Neuronal stem cell (in vitro differentiated cells): ENCODE data around the gene PARD6G.
"Not testable (repeated sequence)": the region's sequence is repeated elsewhere in the genome, so short reads cannot be mapped to it uniquely, and the experiment has no call there.

Source experiments
- DNase-seq: peaks from one replicate; pipeline ENCODE4 v3.0.0-alpha.2; 2013; ENCODE audit warnings: low spot score
- H2AFZ ChIP-seq: one replicate; pipeline ENCODE4 v1.6.1; 2013; ENCODE audit warnings: mild to moderate bottlenecking, low read length, inconsistent platforms
- H2AK5ac ChIP-seq: 2 replicates; pipeline ENCODE4 v1.6.1; 2013; ENCODE audit warnings: low read depth, mild to moderate bottlenecking, inconsistent platforms, low read length, moderate library complexity, mixed read lengths
- H2BK120ac ChIP-seq: 2 replicates; pipeline ENCODE4 v1.6.1; 2013; ENCODE audit warnings: low read depth, mild to moderate bottlenecking, inconsistent platforms, low read length, moderate library complexity, mixed read lengths
- H2BK12ac ChIP-seq: one replicate; pipeline ENCODE4 v1.6.1; 2013; ENCODE audit warnings: low read length, inconsistent platforms
- H2BK15ac ChIP-seq: 2 replicates; pipeline ENCODE4 v1.6.1; 2013; ENCODE audit warnings: mild to moderate bottlenecking, low read length, inconsistent platforms, mixed read lengths
- H2BK5ac ChIP-seq: one replicate; pipeline ENCODE4 v1.6.1; 2013; ENCODE audit warnings: inconsistent platforms, mild to moderate bottlenecking, low read length, moderate library complexity
- H3K14ac ChIP-seq: one replicate; pipeline ENCODE4 v1.6.1; 2013; ENCODE audit warnings: low read length, inconsistent platforms
- H3K18ac ChIP-seq: 2 replicates; pipeline ENCODE4 v1.6.1; 2013; ENCODE audit warnings: low read length, inconsistent platforms
- H3K23ac ChIP-seq: 2 replicates; pipeline ENCODE4 v1.6.1; 2013; ENCODE audit warnings: low read depth, mild to moderate bottlenecking, mixed read lengths, low read length, inconsistent platforms; ENCODE audit not compliant: poor library complexity
- H3K27ac ChIP-seq: replicated peaks from 3 replicates; pipeline ENCODE4 v1.5.1; 2013; ENCODE audit warnings: low read length, inconsistent platforms
- H3K27me3 ChIP-seq, 3 experiments: 2 replicates each; pipeline ENCODE4 v1.6.1; 2013; ENCODE audit warnings: low read length in 3 of 3, mild to moderate bottlenecking in 2 of 3, inconsistent platforms in 1 of 3, low read depth in 1 of 3, mixed read lengths in 1 of 3, moderate library complexity in 1 of 3; ENCODE audit not compliant: control insufficient read depth in 3 of 3, insufficient read depth in 3 of 3
- H3K36me3 ChIP-seq, 2 donors: replicated peaks in 1 of 2; 2 replicates each; pipeline ENCODE4 v1.6.1; 2013; ENCODE audit warnings: low read length in 2 of 2; ENCODE audit not compliant: control insufficient read depth in 2 of 2, insufficient read depth in 2 of 2
- H3K4ac ChIP-seq: 2 replicates; pipeline ENCODE4 v1.6.1; 2013; ENCODE audit warnings: inconsistent platforms, mild to moderate bottlenecking, low read length, moderate library complexity
- H3K4me1 ChIP-seq, 2 donors: 1 replicate in 1 of 2; 2 replicates in 1 of 2; pipeline ENCODE4 v1.6.1; 2013; ENCODE audit warnings: low read length in 2 of 2, low read depth in 1 of 2; ENCODE audit not compliant: control insufficient read depth in 2 of 2, insufficient read depth in 1 of 2
- H3K4me2 ChIP-seq: one replicate; pipeline ENCODE4 v1.6.1; 2013; ENCODE audit warnings: mild to moderate bottlenecking, low read length, inconsistent platforms; ENCODE audit not compliant: insufficient read depth, poor library complexity, severe bottlenecking
- H3K4me3 ChIP-seq, 2 donors: 2 replicates each; pipeline ENCODE4 v1.5.1; 2013; ENCODE audit warnings: low read length in 2 of 2, mild to moderate bottlenecking in 2 of 2, inconsistent platforms in 1 of 2, moderate library complexity in 1 of 2
- H3K79me1 ChIP-seq: one replicate; pipeline ENCODE4 v1.6.1; 2013; ENCODE audit warnings: low read depth, mild to moderate bottlenecking, inconsistent platforms, low read length, moderate library complexity
- H3K9ac ChIP-seq: one replicate; pipeline ENCODE4 v1.6.1; 2013; ENCODE audit warnings: mild to moderate bottlenecking, low read depth, low read length, inconsistent platforms; ENCODE audit not compliant: poor library complexity
- H3K9me3 ChIP-seq, 2 donors: replicated peaks in 1 of 2; 2 replicates each; pipeline versions ENCODE3 to v1.6.1; 2013; ENCODE audit warnings: low read length in 2 of 2, mild to moderate bottlenecking in 2 of 2, inconsistent platforms in 1 of 2, low read depth in 1 of 2, mixed read lengths in 1 of 2, moderate library complexity in 1 of 2; ENCODE audit not compliant: control insufficient read depth in 2 of 2, insufficient read depth in 1 of 2
- H4K8ac ChIP-seq: one replicate; pipeline ENCODE4 v1.6.1; 2013; ENCODE audit warnings: low read depth, mild to moderate bottlenecking, inconsistent platforms, low read length, moderate library complexity
- H4K91ac ChIP-seq: one replicate; pipeline ENCODE4 v1.6.1; 2013; ENCODE audit warnings: low read length, low read depth, mild to moderate bottlenecking, inconsistent platforms; ENCODE audit not compliant: poor library complexity
- WGBS, 2 donors: extraction: QIAGEN DNeasy Blood & Tissue Kit; methylation state at CpG; one replicate each; pipeline ENCODE4 v1.1.7; 2013; ENCODE audit warnings: missing lambda C conversion rate in 2 of 2, mixed read lengths in 1 of 2; ENCODE audit not compliant: insufficient read length in 2 of 2, insufficient replicate concordance in 1 of 2; ENCODE audit errors: extremely low coverage in 2 of 2; 5-methylcytosine and 5-hydroxymethylcytosine counted together

The PARD6G gene

GRCh38 chr18:80227472-80227871 is 19.8 kb downstream of the PARD6G start:
- no CpG with 5 or more reads among the region's 5 CpGs for WGBS, 2 donors
- H2AFZ ChIP-seq: no peak overlapping the region
- no peak overlapping the region for H3K18ac ChIP-seq
- H2BK15ac ChIP-seq: no peak overlapping the region
- no peak overlapping the region for H2AK5ac ChIP-seq
- peaks cover 12% of the 10 kb centered on the region for H3K79me1 ChIP-seq
- H3K9ac ChIP-seq: no peak overlapping the region
- no peak overlapping the region for H3K27ac ChIP-seq
- H2BK12ac ChIP-seq: no peak overlapping the region
- no peak overlapping the region for H3K4ac ChIP-seq
- no peak overlapping the region for H2BK120ac ChIP-seq
- no peak overlapping the region for H3K4me3 ChIP-seq
- H3K9me3 ChIP-seq: no peaks in the 10 kb centered on the region
- H4K8ac ChIP-seq: no peak overlapping the region
- no peak overlapping the region for H3K4me2 ChIP-seq
- H4K91ac ChIP-seq: no peak overlapping the region
- no peak overlapping the region for H2BK5ac ChIP-seq
- H3K27me3 ChIP-seq: no peaks in the 10 kb centered on the region
- DNase-seq: no peak
- H3K14ac ChIP-seq: no peak overlapping the region
- H3K36me3 ChIP-seq: peaks cover 3 to 15% of the 10 kb centered on the region in 2 donors
- H3K4me1 ChIP-seq: peaks cover 0 to 6% of the 10 kb centered on the region in 2 donors
- H3K23ac ChIP-seq: no peak overlapping the region

GRCh38 chr18:80225685-80226084 is 21.6 kb downstream of the PARD6G start:
- H3K23ac ChIP-seq: no peak overlapping the region
- H2AK5ac ChIP-seq: no peak overlapping the region
- no peak overlapping the region for H3K9ac ChIP-seq
- no peak overlapping the region for H3K18ac ChIP-seq
- no peak overlapping the region for H3K14ac ChIP-seq
- no peak overlapping the region for H3K4ac ChIP-seq
- no peak overlapping the region for H4K8ac ChIP-seq
- WGBS, 2 donors: no CpG with 5 or more reads among the region's 4 CpGs
- no peak overlapping the region for H3K4me3 ChIP-seq
- no peak overlapping the region for H2BK120ac ChIP-seq
- no peak overlapping the region for H2BK15ac ChIP-seq
- peaks cover 0 to 6% of the 10 kb centered on the region in 2 donors for H3K4me1 ChIP-seq
- H3K27ac ChIP-seq: no peak overlapping the region
- no peaks in the 10 kb centered on the region for H3K27me3 ChIP-seq
- H3K4me2 ChIP-seq: no peak overlapping the region
- H3K36me3 ChIP-seq: peaks cover 3 to 15% of the 10 kb centered on the region in 2 donors
- no peak overlapping the region for H2BK5ac ChIP-seq
- H2BK12ac ChIP-seq: no peak overlapping the region
- no peak for DNase-seq
- H2AFZ ChIP-seq: no peak overlapping the region
- no peak overlapping the region for H4K91ac ChIP-seq
- H3K9me3 ChIP-seq: peaks cover 0 to 9% of the 10 kb centered on the region in 2 donors
- peaks cover 10% of the 10 kb centered on the region for H3K79me1 ChIP-seq

GRCh38 chr18:80223581-80224148 is 23.6 kb downstream of the PARD6G start:
- no peaks in the 10 kb centered on the region for H3K27me3 ChIP-seq
- H3K9ac ChIP-seq: no peak overlapping the region
- H3K18ac ChIP-seq: no peak overlapping the region
- H3K27ac ChIP-seq: no peak overlapping the region
- peaks cover 0 to 6% of the 10 kb centered on the region in 2 donors for H3K4me1 ChIP-seq
- H3K23ac ChIP-seq: no peak overlapping the region
- H2BK12ac ChIP-seq: no peak overlapping the region
- peaks cover 7% of the 10 kb centered on the region for H3K79me1 ChIP-seq
- no peak overlapping the region for H3K4ac ChIP-seq
- no peak overlapping the region for H2BK120ac ChIP-seq
- H2AK5ac ChIP-seq: no peak overlapping the region
- H3K4me3 ChIP-seq: no peak overlapping the region
- peak overlapping the region; percentile 19 for H4K8ac ChIP-seq
- DNase-seq: no peak
- WGBS, 2 donors: no CpG with 5 or more reads among the region's 4 CpGs
- peak overlapping the region; percentile 89 for H3K14ac ChIP-seq
- H2BK5ac ChIP-seq: no peak overlapping the region
- H3K9me3 ChIP-seq: peaks cover 0 to 13% of the 10 kb centered on the region in 2 donors
- H3K36me3 ChIP-seq: no peaks in the 10 kb centered on the region
- no peak overlapping the region for H2AFZ ChIP-seq
- no peak overlapping the region for H3K4me2 ChIP-seq
- no peak overlapping the region for H2BK15ac ChIP-seq
- no peak overlapping the region for H4K91ac ChIP-seq

GRCh38 chr18:80219488-80219887 is 27.8 kb downstream of the PARD6G start:
- not testable (repeated sequence) for H3K9ac ChIP-seq, H3K4me1 ChIP-seq, H3K18ac ChIP-seq, H4K91ac ChIP-seq, H3K27ac ChIP-seq, H4K8ac ChIP-seq, DNase-seq, H3K4me3 ChIP-seq, H3K4me2 ChIP-seq, H3K27me3 ChIP-seq, H3K36me3 ChIP-seq, H3K79me1 ChIP-seq, H3K23ac ChIP-seq, H2AFZ ChIP-seq, H3K4ac ChIP-seq, H2BK120ac ChIP-seq, H2BK12ac ChIP-seq, H2BK5ac ChIP-seq, H3K14ac ChIP-seq, H2BK15ac ChIP-seq, H2AK5ac ChIP-seq
- H3K9me3 ChIP-seq: peaks cover 0 to 18% of the 10 kb centered on the region in 2 donors
- no CpG with 5 or more reads among the region's 4 CpGs for WGBS, 2 donors
